ENCODE data around the gene ZFAND3.
A peak's percentile ranks its signal among the peaks of the same experiment; 100 is the strongest.
"Not testable (repeated sequence)": the region's sequence is repeated elsewhere in the genome, so short reads cannot be mapped to it uniquely, and the experiment has no call there.

ZFAND3 gene

GRCh38 chr6:37878150-37878710, 58.7 kb downstream of the ZFAND3 start:
- Histone ChIP-seq H3K27me3 (ENCODE audit: insufficient read depth, low read length) (no peaks in the 10 kb centered on the region), H3K79me2 (ENCODE audit: control insufficient read depth, insufficient read depth, low read length, unreplicated experiment) (peaks cover 89% of the 10 kb centered on the region), H3K27ac (ENCODE audit: low read depth, low read length) (no peak overlapping the region), H2AFZ (ENCODE audit: low read length, unreplicated experiment) (no peak overlapping the region), H3K36me3 (ENCODE audit: insufficient read depth, low read length) (no peaks in the 10 kb centered on the region), H3K4me1 (ENCODE audit: control insufficient read depth, insufficient read depth, low read length, unreplicated experiment) (peaks cover 28% of the 10 kb centered on the region), H3K4me3 (ENCODE audit: low read depth, low read length) (no peak overlapping the region)

- Histone ChIP-seq H3K79me2 (ENCODE audit: control insufficient read depth, insufficient read depth, low read length, unreplicated experiment) (peaks cover 88% of the 10 kb centered on the region), H3K4me1 (ENCODE audit: control insufficient read depth, insufficient read depth, low read length, unreplicated experiment) (peaks cover 29% of the 10 kb centered on the region)
- not testable (repeated sequence) for H3K27me3 ChIP-seq (ENCODE audit: insufficient read depth, low read length); H3K4me3 ChIP-seq (ENCODE audit: low read depth, low read length); H3K36me3 ChIP-seq (ENCODE audit: insufficient read depth, low read length); H2AFZ ChIP-seq (ENCODE audit: low read length, unreplicated experiment); H3K27ac ChIP-seq (ENCODE audit: low read depth, low read length)
These were observed 61.1 kb downstream of the ZFAND3 start for GRCh38 chr6:37880602-37881001.

GRCh38 chr6:37882292-37882691, 62.8 kb downstream of the ZFAND3 start:
- Histone ChIP-seq H3K27me3 (ENCODE audit: insufficient read depth, low read length) (no peaks in the 10 kb centered on the region), H3K36me3 (ENCODE audit: insufficient read depth, low read length) (no peaks in the 10 kb centered on the region), H3K79me2 (ENCODE audit: control insufficient read depth, insufficient read depth, low read length, unreplicated experiment) (peaks cover 85% of the 10 kb centered on the region), H3K27ac (ENCODE audit: low read depth, low read length) (peak overlapping the region; percentile 16; the same call in 1 of the 2 replicates), H2AFZ (ENCODE audit: low read length, unreplicated experiment) (no peak overlapping the region), H3K4me1 (ENCODE audit: control insufficient read depth, insufficient read depth, low read length, unreplicated experiment) (peaks cover 28% of the 10 kb centered on the region), H3K4me3 (ENCODE audit: low read depth, low read length) (no peak overlapping the region)

- no peaks in the 10 kb centered on the region for H3K27me3 ChIP-seq (ENCODE audit: insufficient read depth, low read length)
- H3K79me2 ChIP-seq (ENCODE audit: control insufficient read depth, insufficient read depth, low read length, unreplicated experiment), result peaks cover 84% of the 10 kb centered on the region
- no peak overlapping the region for H2AFZ ChIP-seq (ENCODE audit: low read length, unreplicated experiment)
- peak overlapping the region; percentile 42 for H3K27ac ChIP-seq (ENCODE audit: low read depth, low read length)
- H3K36me3 ChIP-seq (ENCODE audit: insufficient read depth, low read length), result no peaks in the 10 kb centered on the region
- no peak overlapping the region for H3K4me3 ChIP-seq (ENCODE audit: low read depth, low read length)
- peaks cover 22% of the 10 kb centered on the region for H3K4me1 ChIP-seq (ENCODE audit: control insufficient read depth, insufficient read depth, low read length, unreplicated experiment)
These were observed 63.3 kb downstream of the ZFAND3 start for GRCh38 chr6:37882724-37883413.

- Histone ChIP-seq H3K4me3 (ENCODE audit: low read depth, low read length) (no peak overlapping the region), H3K36me3 (ENCODE audit: insufficient read depth, low read length) (no peaks in the 10 kb centered on the region), H2AFZ (ENCODE audit: low read length, unreplicated experiment) (no peak overlapping the region), H3K27me3 (ENCODE audit: insufficient read depth, low read length) (no peaks in the 10 kb centered on the region), H3K79me2 (ENCODE audit: control insufficient read depth, insufficient read depth, low read length, unreplicated experiment) (peaks cover 84% of the 10 kb centered on the region), H3K4me1 (ENCODE audit: control insufficient read depth, insufficient read depth, low read length, unreplicated experiment) (peaks cover 31% of the 10 kb centered on the region), H3K27ac (ENCODE audit: low read depth, low read length) (no peak overlapping the region)
These were observed 65.0 kb downstream of the ZFAND3 start for GRCh38 chr6:37884548-37884947.

GRCh38 chr6:37889051-37889450, 69.5 kb downstream of the ZFAND3 start:
- peaks cover 11% of the 10 kb centered on the region for H3K4me1 ChIP-seq (ENCODE audit: control insufficient read depth, insufficient read depth, low read length, unreplicated experiment)
- H3K27ac ChIP-seq (ENCODE audit: low read depth, low read length), result peak overlapping the region; percentile 6; the same call in 1 of the 2 replicates
- H3K4me3 ChIP-seq (ENCODE audit: low read depth, low read length), result no peak overlapping the region
- 0 out of 2 replicates have a peak, but pooled peaks cover 7% of the 10 kb centered on the region for H3K36me3 ChIP-seq (ENCODE audit: insufficient read depth, low read length)
- no peak overlapping the region for H2AFZ ChIP-seq (ENCODE audit: low read length, unreplicated experiment)
- H3K79me2 ChIP-seq (ENCODE audit: control insufficient read depth, insufficient read depth, low read length, unreplicated experiment), result peaks cover 79% of the 10 kb centered on the region
- H3K27me3 ChIP-seq (ENCODE audit: insufficient read depth, low read length), result no peaks in the 10 kb centered on the region

GRCh38 chr6:37889486-37889885, 70.0 kb downstream of the ZFAND3 start:
- no peaks in the 10 kb centered on the region for H3K27me3 ChIP-seq (ENCODE audit: insufficient read depth, low read length)
- H3K27ac ChIP-seq (ENCODE audit: low read depth, low read length), result peak overlapping the region; percentile 6; the same call in 1 of the 2 replicates
- H3K4me3 ChIP-seq (ENCODE audit: low read depth, low read length), result no peak overlapping the region
- peaks cover 82% of the 10 kb centered on the region for H3K79me2 ChIP-seq (ENCODE audit: control insufficient read depth, insufficient read depth, low read length, unreplicated experiment)
- H2AFZ ChIP-seq (ENCODE audit: low read length, unreplicated experiment), result no peak overlapping the region
- H3K36me3 ChIP-seq (ENCODE audit: insufficient read depth, low read length), result 0 out of 2 replicates have a peak, but pooled peaks cover 7% of the 10 kb centered on the region
- peaks cover 11% of the 10 kb centered on the region for H3K4me1 ChIP-seq (ENCODE audit: control insufficient read depth, insufficient read depth, low read length, unreplicated experiment)

GRCh38 chr6:37891072-37891471, 71.5 kb downstream of the ZFAND3 start:
- Histone ChIP-seq H2AFZ (ENCODE audit: low read length, unreplicated experiment) (no peak overlapping the region), H3K36me3 (ENCODE audit: insufficient read depth, low read length) (0 out of 2 replicates have a peak, but pooled peaks cover 7% of the 10 kb centered on the region), H3K27ac (ENCODE audit: low read depth, low read length) (no peak overlapping the region), H3K27me3 (ENCODE audit: insufficient read depth, low read length) (no peaks in the 10 kb centered on the region), H3K4me1 (ENCODE audit: control insufficient read depth, insufficient read depth, low read length, unreplicated experiment) (peaks cover 14% of the 10 kb centered on the region), H3K79me2 (ENCODE audit: control insufficient read depth, insufficient read depth, low read length, unreplicated experiment) (peaks cover 83% of the 10 kb centered on the region), H3K4me3 (ENCODE audit: low read depth, low read length) (no peak overlapping the region)

- peaks cover 14% of the 10 kb centered on the region for H3K4me1 ChIP-seq (ENCODE audit: control insufficient read depth, insufficient read depth, low read length, unreplicated experiment)
These were observed 73.7 kb downstream of the ZFAND3 start for GRCh38 chr6:37893257-37893656.

GRCh38 chr6:37893734-37894133, 74.2 kb downstream of the ZFAND3 start:
- not testable (repeated sequence) for H3K27me3 ChIP-seq (ENCODE audit: insufficient read depth, low read length); H2AFZ ChIP-seq (ENCODE audit: low read length, unreplicated experiment); H3K27ac ChIP-seq (ENCODE audit: low read depth, low read length); H3K4me3 ChIP-seq (ENCODE audit: low read depth, low read length); H3K36me3 ChIP-seq (ENCODE audit: insufficient read depth, low read length)
- peaks cover 11% of the 10 kb centered on the region for H3K4me1 ChIP-seq (ENCODE audit: control insufficient read depth, insufficient read depth, low read length, unreplicated experiment)
- peaks cover 78% of the 10 kb centered on the region for H3K79me2 ChIP-seq (ENCODE audit: control insufficient read depth, insufficient read depth, low read length, unreplicated experiment)

More at GRCh38 chr6:37893257-37893656, 73.7 kb downstream of the ZFAND3 start:
- no peak overlapping the region for H3K27ac ChIP-seq (ENCODE audit: low read depth, low read length)
- no peak overlapping the region for H3K4me3 ChIP-seq (ENCODE audit: low read depth, low read length)
- H2AFZ ChIP-seq (ENCODE audit: low read length, unreplicated experiment), result no peak overlapping the region
- no peaks in the 10 kb centered on the region for H3K27me3 ChIP-seq (ENCODE audit: insufficient read depth, low read length)
- H3K79me2 ChIP-seq (ENCODE audit: control insufficient read depth, insufficient read depth, low read length, unreplicated experiment), result peaks cover 80% of the 10 kb centered on the region
- 0 out of 2 replicates have a peak, but pooled peaks cover 7% of the 10 kb centered on the region for H3K36me3 ChIP-seq (ENCODE audit: insufficient read depth, low read length)

- H3K4me3 ChIP-seq (ENCODE audit: low read depth, low read length), result no peak overlapping the region
- peaks cover 78% of the 10 kb centered on the region for H3K79me2 ChIP-seq (ENCODE audit: control insufficient read depth, insufficient read depth, low read length, unreplicated experiment)
- H3K27ac ChIP-seq (ENCODE audit: low read depth, low read length), result no peak overlapping the region
These were observed 75.1 kb downstream of the ZFAND3 start for GRCh38 chr6:37894585-37894984.

More at GRCh38 chr6:37894585-37894984, 75.1 kb downstream of the ZFAND3 start:
- peaks cover 3% of the 10 kb centered on the region for H3K4me1 ChIP-seq (ENCODE audit: control insufficient read depth, insufficient read depth, low read length, unreplicated experiment)
- H3K27me3 ChIP-seq (ENCODE audit: insufficient read depth, low read length), result no peaks in the 10 kb centered on the region
- H3K36me3 ChIP-seq (ENCODE audit: insufficient read depth, low read length), result 0 out of 2 replicates have a peak, but pooled peaks cover 7% of the 10 kb centered on the region
- H2AFZ ChIP-seq (ENCODE audit: low read length, unreplicated experiment), result no peak overlapping the region
